Fibroblast of the aortic adventitia (primary cell): ENCODE measurements around the gene METTL22. TPM values are rescaled to one million over a fixed set of nuclear protein-coding genes. Genes with fewer than 3 reads are reported as not detected.

ENCODE experiments used
- DNase-seq: peaks from one replicate; pipeline ENCODE4 v3.0.0-alpha.2; 2010; ENCODE audit warnings: low read depth
- H3K4me3 ChIP-seq: 2 replicates; pipeline ENCODE4 v1.5.1; 2011; ENCODE audit warnings: low read depth, mild to moderate bottlenecking, control low read depth, low read length, moderate library complexity
- total RNA-seq: library from RNA; depleted of rRNA; stranded (reverse); fragments of >200 nt; gene quantifications from 2 replicates; pipeline ENCODE4 v1.2.3, GENCODE V29; 2012; ENCODE audit warnings: low replicate concordance
- TF ChIP-seq, protein P1 (sequence below): IDR thresholded peaks from 2 replicates; pipeline ENCODE4 v1.5.1; 2011; ENCODE audit warnings: mild to moderate bottlenecking, low read length, control low read depth, inconsistent platforms; ENCODE audit not compliant: insufficient read depth

METTL22 gene
- total RNA-seq, 1 donor: 21.7 TPM

DNA sequence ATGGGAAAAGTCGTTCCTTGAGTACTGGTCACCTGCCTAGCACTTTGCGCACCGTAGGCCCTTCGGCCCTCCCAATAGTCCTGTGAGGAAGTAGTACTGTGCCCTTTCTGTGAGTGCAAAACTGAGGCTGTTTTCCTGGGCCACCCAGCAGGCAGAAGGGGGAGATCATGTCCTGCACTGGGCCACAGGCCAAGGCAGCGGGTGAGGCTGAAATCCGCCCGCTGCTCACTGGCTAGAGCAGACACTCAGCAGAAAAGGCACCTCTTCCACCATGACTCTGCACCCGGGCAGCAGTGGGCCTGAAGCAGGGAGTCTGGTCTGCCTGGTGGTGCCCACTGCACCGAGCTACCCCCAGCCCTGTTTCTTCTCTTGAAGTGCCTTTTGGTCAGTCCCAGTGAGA is 20.2 kb downstream of the METTL22 start:
- DNase-seq: no peak
- H3K4me3 ChIP-seq: no peak overlapping the region
- TF ChIP-seq, protein P1, sequence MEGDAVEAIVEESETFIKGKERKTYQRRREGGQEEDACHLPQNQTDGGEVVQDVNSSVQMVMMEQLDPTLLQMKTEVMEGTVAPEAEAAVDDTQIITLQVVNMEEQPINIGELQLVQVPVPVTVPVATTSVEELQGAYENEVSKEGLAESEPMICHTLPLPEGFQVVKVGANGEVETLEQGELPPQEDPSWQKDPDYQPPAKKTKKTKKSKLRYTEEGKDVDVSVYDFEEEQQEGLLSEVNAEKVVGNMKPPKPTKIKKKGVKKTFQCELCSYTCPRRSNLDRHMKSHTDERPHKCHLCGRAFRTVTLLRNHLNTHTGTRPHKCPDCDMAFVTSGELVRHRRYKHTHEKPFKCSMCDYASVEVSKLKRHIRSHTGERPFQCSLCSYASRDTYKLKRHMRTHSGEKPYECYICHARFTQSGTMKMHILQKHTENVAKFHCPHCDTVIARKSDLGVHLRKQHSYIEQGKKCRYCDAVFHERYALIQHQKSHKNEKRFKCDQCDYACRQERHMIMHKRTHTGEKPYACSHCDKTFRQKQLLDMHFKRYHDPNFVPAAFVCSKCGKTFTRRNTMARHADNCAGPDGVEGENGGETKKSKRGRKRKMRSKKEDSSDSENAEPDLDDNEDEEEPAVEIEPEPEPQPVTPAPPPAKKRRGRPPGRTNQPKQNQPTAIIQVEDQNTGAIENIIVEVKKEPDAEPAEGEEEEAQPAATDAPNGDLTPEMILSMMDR: no peak

DNA sequence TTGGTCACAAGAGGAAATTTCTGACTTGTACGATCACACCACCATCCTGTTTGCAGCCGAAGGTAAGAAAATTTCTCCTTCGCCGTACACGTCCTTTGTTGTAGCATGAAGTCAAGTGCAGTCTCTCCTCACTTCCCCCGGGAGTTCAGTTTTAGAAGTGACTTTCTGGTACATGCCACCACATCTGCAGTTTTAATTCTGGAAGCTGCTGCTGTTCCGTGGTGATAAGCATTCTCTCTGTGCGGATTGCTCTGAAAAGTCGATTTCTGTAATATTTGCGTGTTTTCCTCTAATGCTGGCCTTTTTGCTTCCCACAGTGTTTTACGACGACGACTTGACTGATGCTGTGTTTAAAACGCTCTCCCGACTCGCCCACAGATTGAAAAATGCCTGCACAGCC is 20.6 kb downstream of the METTL22 start:
- no peak overlapping the region for H3K4me3 ChIP-seq
- no peak for DNase-seq
- TF ChIP-seq, protein P1: no peak

DNA sequence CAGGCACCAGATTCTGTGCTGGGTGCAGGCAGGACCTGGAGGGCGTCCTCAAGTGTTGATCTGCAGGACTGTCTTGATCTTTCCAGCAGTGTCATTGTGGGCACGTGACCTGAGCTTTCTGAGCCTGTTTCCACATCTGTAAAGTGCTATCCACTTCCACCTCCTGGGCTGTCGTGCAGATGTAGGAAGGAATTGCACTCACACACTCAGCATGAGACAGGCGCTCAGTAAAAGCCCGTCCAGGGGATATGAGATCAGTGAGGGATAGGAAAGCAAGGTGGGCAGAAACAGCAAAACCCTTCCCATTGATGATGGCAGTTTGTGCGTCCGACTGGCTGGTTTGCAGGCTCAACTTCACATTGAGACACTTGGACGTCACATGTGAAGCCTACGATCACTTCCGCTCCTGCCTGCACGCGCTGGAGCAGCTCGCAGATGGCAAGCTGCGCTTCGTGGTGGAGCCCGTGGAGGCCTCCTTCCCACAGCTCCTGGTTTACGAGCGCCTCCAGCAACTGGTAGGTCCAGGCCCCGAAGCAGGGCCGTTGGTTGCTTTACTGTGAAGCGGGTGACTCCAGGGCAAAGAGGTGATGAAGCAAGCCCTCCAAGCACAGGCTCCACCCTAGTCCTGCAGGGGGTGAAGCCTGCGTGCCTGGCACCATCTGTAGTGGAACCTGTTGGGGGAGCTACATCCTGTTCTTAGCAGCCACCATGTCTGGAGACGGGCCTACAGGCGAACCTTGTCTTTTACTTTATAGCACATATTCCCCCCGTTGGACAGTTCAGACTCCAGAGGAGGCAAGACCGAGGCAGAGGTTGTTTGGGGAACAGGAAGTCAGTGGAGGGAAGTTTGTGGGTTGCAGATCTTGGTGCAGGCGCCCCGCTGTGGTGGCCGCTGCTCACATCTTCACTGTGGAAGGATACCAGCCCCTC is 23.0 kb downstream of the METTL22 start:
- DNase-seq: no peak
- H3K4me3 ChIP-seq: no peak overlapping the region
- TF ChIP-seq, protein P1: no peak

DNA sequence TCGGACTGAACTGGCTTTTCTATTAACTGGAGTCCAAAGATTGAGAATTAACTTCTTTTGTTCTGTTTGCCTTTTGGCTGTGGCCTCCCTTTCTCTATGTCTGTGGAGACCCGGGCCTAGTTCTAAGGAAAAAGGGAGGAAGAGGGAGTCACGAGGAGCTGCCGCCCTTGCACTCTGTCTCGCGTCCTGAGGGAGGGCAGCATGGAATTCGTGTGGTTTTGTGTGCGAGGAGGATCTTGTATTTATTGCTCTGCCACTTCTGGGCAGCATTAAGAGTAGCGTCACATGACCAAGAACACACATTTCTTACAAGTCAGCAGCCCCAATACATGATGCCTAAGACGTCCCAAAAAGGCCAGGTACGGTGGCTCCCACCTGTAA is 23.6 kb downstream of the METTL22 start:
- TF ChIP-seq, protein P1: no peak
- DNase-seq: no peak

DNA sequence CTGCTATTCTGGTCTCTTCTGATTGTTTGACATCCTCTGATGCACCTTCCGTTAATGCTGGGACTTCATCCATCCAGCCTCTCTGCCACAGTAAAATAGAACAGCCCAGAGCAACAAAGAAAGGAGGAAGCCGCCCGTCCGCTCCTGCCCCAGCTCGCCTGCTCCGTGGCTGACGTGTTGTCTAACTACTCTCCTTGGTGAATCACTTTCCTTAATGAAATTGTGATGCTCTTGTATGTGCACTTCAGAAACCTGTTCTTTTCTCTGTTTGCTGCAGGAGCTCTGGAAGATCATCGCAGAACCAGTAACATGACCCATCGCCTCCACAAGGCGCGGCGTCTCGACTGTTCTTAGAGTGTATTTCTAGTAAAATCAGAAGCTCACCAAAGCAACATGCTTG is 24.3 kb downstream of the METTL22 start:
- DNase-seq: no peak
- TF ChIP-seq, protein P1: no peak
- no peak overlapping the region for H3K4me3 ChIP-seq

More for the DNA sequence above, 23.6 kb downstream of the METTL22 start:
- H3K4me3 ChIP-seq: no peak overlapping the region

DNA sequence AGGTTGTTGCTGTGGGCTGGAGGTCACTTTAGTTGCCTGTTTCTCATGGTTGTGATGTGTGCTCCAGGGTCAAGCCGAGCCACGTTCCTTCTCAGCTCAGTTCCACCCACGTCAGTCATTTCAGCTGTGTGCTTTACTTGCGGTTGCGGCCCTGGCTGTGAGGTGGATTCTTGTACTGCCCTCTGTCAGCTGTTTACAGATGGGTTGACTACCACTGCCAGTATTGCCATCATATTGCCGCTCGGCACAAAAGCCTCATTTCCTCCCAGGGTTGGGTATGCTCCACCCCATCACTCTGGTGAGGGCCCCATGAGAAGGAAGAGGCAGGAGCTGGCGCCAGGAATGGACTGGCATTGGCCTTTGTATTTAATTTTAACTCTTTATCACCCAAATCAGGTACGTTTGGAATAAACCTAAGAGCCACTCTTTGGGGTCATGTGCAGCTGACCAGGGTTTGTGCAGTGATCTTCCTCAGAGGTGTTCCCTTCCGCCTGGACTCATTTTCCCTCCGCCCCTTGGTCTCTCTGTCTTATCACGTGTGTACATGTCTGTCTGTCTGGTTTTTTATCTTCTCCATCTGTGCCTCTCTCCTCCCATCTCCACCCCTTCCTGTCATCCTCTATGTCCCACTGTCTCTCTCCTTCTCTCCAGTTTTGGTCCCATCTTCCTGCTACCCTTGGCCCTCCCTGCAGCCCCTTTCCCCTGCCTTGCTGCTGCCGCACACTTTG is 25.0 kb downstream of the METTL22 start:
- DNase-seq: no peak
- TF ChIP-seq, protein P1: no peak
- H3K4me3 ChIP-seq: no peak overlapping the region
